Neural progenitor cell (in vitro differentiated cells): Measurements from ENCODE around the gene RXRA.

ENCODE experiments used
- CTCF ChIP-seq: fragments of 200-600 bp; sonication (generic); IDR thresholded peaks from 2 replicates; pipeline ENCODE4 v1.5.1; 2017; ENCODE audit warnings: antibody characterized with exemption, mild to moderate bottlenecking
- EZH2 ChIP-seq: fragments of 200-600 bp; sonication (generic); IDR thresholded peaks from 2 replicates; pipeline ENCODE4 v1.6.1; 2017; ENCODE audit warnings: antibody characterized with exemption, mild to moderate bottlenecking, moderate library complexity
- EZH2phosphoT487 ChIP-seq: fragments of 200-600 bp; sonication (generic); IDR thresholded peaks from 2 replicates; pipeline ENCODE4 v1.6.1; 2017; ENCODE audit warnings: antibody characterized with exemption

DNA sequence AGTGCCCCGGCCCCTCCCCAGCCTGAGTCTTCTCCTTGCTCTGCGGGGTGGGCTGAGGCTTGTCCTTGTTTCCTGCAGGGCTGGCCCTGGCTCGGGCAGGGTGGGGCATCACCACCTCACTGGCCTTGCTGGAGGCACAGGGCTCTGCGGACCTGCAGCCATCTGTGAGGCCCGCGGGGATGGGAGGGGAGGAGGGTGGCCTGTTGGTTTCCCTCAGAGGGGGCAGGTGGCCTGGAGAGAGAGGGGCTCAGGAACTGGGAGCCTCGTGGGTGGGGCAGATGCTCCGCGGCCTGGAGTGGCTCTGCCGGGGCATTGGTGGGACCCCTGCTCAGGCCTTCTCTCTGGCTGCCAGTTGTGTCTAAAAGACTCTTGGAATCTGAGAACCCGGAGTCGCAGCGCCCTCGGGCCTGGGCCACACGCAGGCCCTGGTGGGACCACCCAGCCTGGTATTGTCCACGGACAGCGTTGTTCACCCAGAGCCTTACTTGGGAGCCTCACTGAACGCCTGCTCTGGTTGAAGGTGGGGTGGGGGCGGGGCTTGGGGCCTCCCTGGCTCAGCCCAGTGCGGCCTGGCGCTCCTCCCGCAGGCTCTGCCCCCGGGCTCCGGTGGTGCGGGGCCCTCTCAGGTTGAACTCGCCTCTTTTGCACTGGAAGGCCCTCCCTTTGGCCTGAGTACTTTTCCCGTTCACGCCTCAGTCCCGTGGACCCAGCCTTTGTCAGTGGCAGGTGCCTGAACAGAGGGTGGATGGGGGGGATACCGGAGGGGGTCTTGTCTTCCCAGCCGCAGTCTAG, 111.3 kb downstream of the RXRA start:
- TF ChIP-seq CTCF (no peak), EZH2phosphoT487 (no peak), EZH2 (no peak)
